Neutrophil (primary cell): Measurements from ENCODE around the gene SHISA9.
"Not testable (repeated sequence)": the region's sequence is repeated elsewhere in the genome, so short reads cannot be mapped to it uniquely, and the experiment has no call there.

ENCODE experiments used
- H3K27ac ChIP-seq: fragments of 200-600 bp; sonication (generic); 2 replicates; pipeline ENCODE4 v1.5.1; 2016; ENCODE audit warnings: mild to moderate bottlenecking, moderate library complexity
- H3K27me3 ChIP-seq: fragments of 200-600 bp; sonication (generic); 2 replicates; pipeline ENCODE4 v1.6.0; 2016; ENCODE audit warnings: mild to moderate bottlenecking
- H3K36me3 ChIP-seq: fragments of 200-600 bp; sonication (generic); 2 replicates; pipeline ENCODE4 v1.5.1; 2017
- H3K4me1 ChIP-seq, 2 experiments: fragments of 200-600 bp in 1 of 2; sonication (generic) in 1 of 2; 1 replicate in 1 of 2; 2 replicates in 1 of 2; pipeline versions ENCODE4 v1.5.1 to v1.6.1; 2013 to 2016; ENCODE audit warnings: low read depth in 1 of 2, low read length in 1 of 2, mild to moderate bottlenecking in 1 of 2, moderate library complexity in 1 of 2; ENCODE audit not compliant: control insufficient read depth in 1 of 2, insufficient read depth in 1 of 2
- H3K4me3 ChIP-seq, 2 experiments: fragments of 200-600 bp in 1 of 2; sonication (generic) in 1 of 2; 1 replicate in 1 of 2; 2 replicates in 1 of 2; pipeline ENCODE4 v1.5.1; 2013 to 2016; ENCODE audit warnings: low read depth in 1 of 2, low read length in 1 of 2, mild to moderate bottlenecking in 1 of 2, moderate library complexity in 1 of 2
- H3K9me3 ChIP-seq: fragments of 200-600 bp; sonication (generic); 2 replicates; pipeline ENCODE4 v1.5.1; 2016
- TF ChIP-seq, protein P1 (sequence below): fragments of 200-600 bp; sonication (generic); IDR thresholded peaks from 2 replicates; pipeline ENCODE4 v1.5.1; 2016; ENCODE audit warnings: antibody characterized with exemption

Gene SHISA9

DNA sequence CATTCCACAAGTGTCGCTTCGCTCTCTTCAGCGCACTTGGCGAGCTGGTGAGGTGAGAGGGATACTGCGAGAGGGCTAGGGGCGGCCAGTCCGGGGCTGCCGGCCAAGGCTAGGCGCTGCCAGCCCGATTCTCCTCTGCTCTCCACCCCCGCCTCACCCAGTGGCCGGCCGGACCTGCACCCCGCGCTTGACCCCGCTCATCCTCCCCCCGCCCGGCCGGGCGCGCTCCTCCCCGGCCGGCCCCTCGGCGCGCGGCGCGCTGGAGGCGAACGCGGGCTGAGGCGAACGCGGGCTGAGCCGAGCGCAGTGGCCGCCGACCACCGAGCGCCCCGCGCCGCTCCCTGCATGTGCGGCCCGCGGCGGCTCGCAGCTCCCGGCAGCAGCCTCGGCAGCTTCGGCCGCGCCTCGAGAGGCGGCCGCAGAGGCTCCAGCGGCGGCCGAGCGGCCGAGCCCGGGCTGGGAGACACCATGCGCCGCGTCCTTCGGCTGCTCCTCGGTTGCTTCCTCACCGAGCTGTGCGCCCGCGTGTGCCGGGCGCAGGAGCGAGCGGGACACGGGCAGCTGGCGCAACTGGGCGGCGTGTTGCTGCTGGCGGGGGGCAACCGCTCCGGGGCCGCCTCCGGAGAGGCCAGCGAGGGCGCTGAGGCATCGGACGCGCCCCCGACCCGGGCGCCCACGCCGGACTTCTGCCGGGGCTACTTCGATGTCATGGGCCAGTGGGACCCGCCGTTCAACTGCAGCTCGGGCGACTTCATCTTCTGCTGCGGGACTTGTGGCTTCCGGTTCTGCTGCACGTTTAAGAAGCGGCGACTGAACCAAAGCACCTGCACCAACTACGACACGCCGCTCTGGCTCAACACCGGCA lies at the start of gene SHISA9:
Gene SHISA9, plus strand, starts transcription at position 2 of the 865 bp plus-strand sequence.
- Histone ChIP-seq H3K36me3 (no peaks in the 10 kb centered on the region), H3K4me3 (no peak within 1 kb of the TSS), H3K27me3 (peaks cover 99% of the 10 kb centered on the region), H3K9me3 (no peaks in the 10 kb centered on the region), H3K4me1 (no peaks in the 10 kb centered on the region), H3K27ac (no peak within 1 kb of the TSS)
- TF ChIP-seq, protein P1, sequence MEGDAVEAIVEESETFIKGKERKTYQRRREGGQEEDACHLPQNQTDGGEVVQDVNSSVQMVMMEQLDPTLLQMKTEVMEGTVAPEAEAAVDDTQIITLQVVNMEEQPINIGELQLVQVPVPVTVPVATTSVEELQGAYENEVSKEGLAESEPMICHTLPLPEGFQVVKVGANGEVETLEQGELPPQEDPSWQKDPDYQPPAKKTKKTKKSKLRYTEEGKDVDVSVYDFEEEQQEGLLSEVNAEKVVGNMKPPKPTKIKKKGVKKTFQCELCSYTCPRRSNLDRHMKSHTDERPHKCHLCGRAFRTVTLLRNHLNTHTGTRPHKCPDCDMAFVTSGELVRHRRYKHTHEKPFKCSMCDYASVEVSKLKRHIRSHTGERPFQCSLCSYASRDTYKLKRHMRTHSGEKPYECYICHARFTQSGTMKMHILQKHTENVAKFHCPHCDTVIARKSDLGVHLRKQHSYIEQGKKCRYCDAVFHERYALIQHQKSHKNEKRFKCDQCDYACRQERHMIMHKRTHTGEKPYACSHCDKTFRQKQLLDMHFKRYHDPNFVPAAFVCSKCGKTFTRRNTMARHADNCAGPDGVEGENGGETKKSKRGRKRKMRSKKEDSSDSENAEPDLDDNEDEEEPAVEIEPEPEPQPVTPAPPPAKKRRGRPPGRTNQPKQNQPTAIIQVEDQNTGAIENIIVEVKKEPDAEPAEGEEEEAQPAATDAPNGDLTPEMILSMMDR = no peak

DNA sequence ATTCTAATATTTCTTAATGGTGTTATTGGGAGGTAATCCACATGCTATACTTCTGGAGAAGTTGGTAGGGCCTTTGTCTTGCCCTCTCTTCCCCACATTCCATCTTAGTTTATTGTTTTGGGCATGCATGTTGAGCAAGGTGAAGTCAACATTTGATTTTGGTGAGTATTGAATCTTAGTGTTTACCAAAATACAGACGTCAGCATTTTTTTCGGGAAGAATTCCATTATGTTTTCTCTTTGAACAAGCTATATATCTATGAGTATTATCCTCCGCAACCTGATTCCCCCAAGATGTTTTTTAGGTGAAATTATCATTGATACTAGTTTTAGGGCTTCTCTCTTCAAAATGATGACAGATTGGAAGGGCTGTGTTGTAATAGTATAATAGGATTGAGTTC lies 47.4 kb upstream of the SHISA9 start:
- Histone ChIP-seq H3K9me3 (no peaks in the 10 kb centered on the region), H3K27ac (no peak overlapping the region), H3K4me3 (no peak overlapping the region), H3K27me3 (no peaks in the 10 kb centered on the region), H3K36me3 (no peaks in the 10 kb centered on the region), H3K4me1 (no peaks in the 10 kb centered on the region)
- TF ChIP-seq, protein P1 = no peak

DNA sequence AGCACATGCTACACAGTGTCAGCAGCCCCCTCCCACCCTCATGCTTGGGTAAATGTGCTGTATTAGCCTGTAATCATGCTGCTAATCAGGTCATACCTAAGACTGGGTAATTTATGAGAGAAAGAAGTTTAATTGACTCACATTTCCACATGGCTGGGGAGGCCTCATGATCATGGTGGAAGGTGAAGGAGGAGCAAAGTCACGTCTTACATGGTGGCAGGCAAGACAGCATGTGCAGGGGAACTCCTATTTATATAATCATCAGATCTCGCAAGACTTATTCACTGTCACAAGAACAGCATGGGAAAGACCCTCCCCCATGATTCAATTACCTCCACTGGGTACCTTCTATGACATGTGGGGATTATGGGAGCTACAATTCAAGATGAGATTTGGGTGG lies 44.0 kb upstream of the SHISA9 start:
- not testable (repeated sequence) for H3K27ac ChIP-seq, H3K9me3 ChIP-seq, H3K4me1 ChIP-seq, H3K27me3 ChIP-seq, H3K4me3 ChIP-seq, H3K36me3 ChIP-seq

DNA sequence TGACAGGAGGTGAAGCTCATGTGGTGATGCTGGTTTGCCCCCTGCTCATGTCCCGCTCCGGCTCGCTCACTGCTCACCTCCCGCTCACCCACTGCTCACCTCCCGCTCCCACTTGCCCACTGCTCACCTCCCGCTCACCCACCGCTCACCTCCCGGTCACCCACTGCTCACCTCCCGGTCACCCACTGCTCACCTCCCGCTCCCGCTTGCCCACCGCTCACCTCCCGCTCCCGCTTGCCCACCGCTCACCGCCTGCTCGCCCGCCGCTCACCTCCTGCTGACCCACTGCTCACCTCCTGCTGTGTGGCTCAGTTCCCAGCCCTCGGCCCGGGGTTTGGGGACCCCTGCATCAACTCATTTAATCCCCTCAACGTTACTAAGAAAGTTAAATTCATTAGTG lies 39.1 kb upstream of the SHISA9 start:
- TF ChIP-seq, protein P1 = no peak
- Histone ChIP-seq H3K4me3 (no peak overlapping the region), H3K9me3 (no peaks in the 10 kb centered on the region), H3K36me3 (no peaks in the 10 kb centered on the region), H3K4me1 (no peaks in the 10 kb centered on the region), H3K27me3 (no peaks in the 10 kb centered on the region), H3K27ac (no peak overlapping the region)

DNA sequence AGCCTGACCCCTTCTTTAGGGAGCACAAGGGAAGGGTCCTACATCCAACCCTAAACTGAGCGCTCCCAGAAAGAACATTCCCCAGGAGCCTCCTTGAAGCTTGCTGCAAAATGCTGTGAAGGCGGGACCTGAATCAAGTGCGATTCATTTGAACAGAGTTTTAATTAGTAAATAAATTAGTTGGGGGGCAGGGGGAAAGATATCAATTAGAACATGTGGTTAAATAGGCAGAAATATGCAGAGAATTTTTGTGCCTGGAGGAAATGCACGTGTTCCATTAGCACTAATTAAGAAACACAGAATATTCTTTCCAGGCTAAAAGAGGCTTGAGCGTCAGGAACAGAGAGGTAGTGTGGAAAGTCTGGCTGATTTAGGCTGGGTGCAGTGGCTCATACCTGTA lies 38.5 kb upstream of the SHISA9 start:
- Histone ChIP-seq H3K27ac (no peak overlapping the region), H3K4me1 (no peaks in the 10 kb centered on the region), H3K36me3 (no peaks in the 10 kb centered on the region), H3K9me3 (no peaks in the 10 kb centered on the region), H3K27me3 (no peaks in the 10 kb centered on the region), H3K4me3 (no peak overlapping the region)
- TF ChIP-seq, protein P1 = no peak

DNA sequence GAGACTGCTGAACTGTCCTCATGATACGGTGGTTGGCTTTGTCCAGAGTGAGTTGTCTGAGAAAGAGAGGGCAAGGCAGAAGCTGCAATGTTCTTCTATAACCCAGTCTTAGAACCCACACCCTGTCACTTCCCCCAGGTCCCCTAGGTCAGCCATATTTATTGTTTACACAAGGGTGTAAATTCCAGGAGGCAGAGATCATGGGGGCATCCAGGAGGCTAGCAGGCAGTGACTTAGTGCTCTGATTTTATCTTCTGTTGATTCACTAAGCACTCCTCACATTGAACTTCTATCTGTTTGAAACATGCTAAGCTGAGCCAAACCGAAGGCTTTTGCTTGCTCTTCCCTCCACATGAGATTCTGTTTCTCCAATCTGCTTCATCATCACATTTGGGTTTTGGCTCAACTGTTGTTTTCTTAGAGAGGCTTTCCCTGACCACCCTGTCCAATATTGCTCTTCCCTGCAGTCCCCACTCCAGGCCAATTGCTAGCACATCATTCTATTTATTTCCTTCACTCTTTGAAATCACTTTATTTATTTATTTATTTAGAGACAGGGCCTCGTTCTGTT lies 34.3 kb upstream of the SHISA9 start:
- H3K4me3 ChIP-seq = no peak overlapping the region
- H3K27me3 ChIP-seq = no peaks in the 10 kb centered on the region
- no peaks in the 10 kb centered on the region for H3K9me3 ChIP-seq
- no peaks in the 10 kb centered on the region for H3K36me3 ChIP-seq
- TF ChIP-seq, protein P1 = no peak
- H3K4me1 ChIP-seq = no peaks in the 10 kb centered on the region
- no peak overlapping the region for H3K27ac ChIP-seq
